ENCODE data around the gene ZNF41.

The ZNF41 gene

GRCh38 chrX:47482512-47483305 lies at the start of gene ZNF41:
Gene ZNF41 (minus strand): TSS chrX:47483222. CDS start chrX:47467481, 15,741 bp downstream.
- in situ Hi-C loops (cut with MboI; ENCODE audit: low sequenced_read_pairs), result no loop called here

- in situ Hi-C loops (cut with MboI; ENCODE audit: low sequenced_read_pairs), result loop anchor here (25.0 kb wide), 1 partner anchor 507 kb away; no protein-coding TSS in a partner anchor
These were observed 47.0 kb upstream of the ZNF41 start for GRCh38 chrX:47530049-47530448.

- in situ Hi-C loops (cut with MboI; ENCODE audit: low sequenced_read_pairs), result loop anchor here (25.0 kb wide), 1 partner anchor 508 kb away; no protein-coding TSS in a partner anchor
These were observed 46.5 kb upstream of the ZNF41 start for GRCh38 chrX:47529548-47529947.

GRCh38 chrX:47523713-47524166 lies 40.7 kb upstream of the ZNF41 start:
- in situ Hi-C loops (cut with MboI; ENCODE audit: low sequenced_read_pairs), result loop anchor here (25.0 kb wide), 1 partner anchor 311 kb away; the partner anchor contains the start of gene CDK16

- in situ Hi-C loops (cut with MboI; ENCODE audit: low sequenced_read_pairs), result loop anchor here (25.0 kb wide), 1 partner anchor 311 kb away; the partner anchor contains the start of gene CDK16
These were observed 40.3 kb upstream of the ZNF41 start for GRCh38 chrX:47523297-47523696.

- in situ Hi-C loops (cut with MboI; ENCODE audit: low sequenced_read_pairs), result loop anchor here (25.0 kb wide), 1 partner anchor 306 kb away; the partner anchor contains the start of gene CDK16
These were observed 35.1 kb upstream of the ZNF41 start for GRCh38 chrX:47518144-47518543.

GRCh38 chrX:47515941-47516665 lies 33.1 kb upstream of the ZNF41 start:
- in situ Hi-C loops (cut with MboI; ENCODE audit: low sequenced_read_pairs), result loop anchor here (25.0 kb wide), 1 partner anchor 304 kb away; the partner anchor contains the start of gene CDK16

- in situ Hi-C loops (cut with MboI; ENCODE audit: low sequenced_read_pairs), result loop anchor here (25.0 kb wide), 1 partner anchor 302 kb away; the partner anchor contains the start of gene CDK16
These were observed 31.7 kb upstream of the ZNF41 start for GRCh38 chrX:47514533-47515235.

- in situ Hi-C loops (cut with MboI; ENCODE audit: low sequenced_read_pairs), result loop anchor here (25.0 kb wide), 1 partner anchor 301 kb away; the partner anchor contains the start of gene CDK16
These were observed 30.3 kb upstream of the ZNF41 start for GRCh38 chrX:47513034-47513965.

- in situ Hi-C loops (cut with MboI; ENCODE audit: low sequenced_read_pairs), result loop anchor here (25.0 kb wide), 1 partner anchor 300 kb away; the partner anchor contains the start of gene CDK16
These were observed 29.4 kb upstream of the ZNF41 start for GRCh38 chrX:47512383-47512782.

- in situ Hi-C loops (cut with MboI; ENCODE audit: low sequenced_read_pairs), result loop anchor here (25.0 kb wide), 1 partner anchor 295 kb away; the partner anchor contains the start of gene CDK16
These were observed 24.3 kb upstream of the ZNF41 start for GRCh38 chrX:47507153-47507867.

GRCh38 chrX:47503151-47503550 lies 20.1 kb upstream of the ZNF41 start:
- in situ Hi-C loops (cut with MboI; ENCODE audit: low sequenced_read_pairs), result loop anchor here (25.0 kb wide), 1 partner anchor 291 kb away; the partner anchor contains the start of gene CDK16

GRCh38 chrX:47502316-47503125 lies 19.5 kb upstream of the ZNF41 start:
- in situ Hi-C loops (cut with MboI; ENCODE audit: low sequenced_read_pairs), result loop anchor here (25.0 kb wide), 1 partner anchor 290 kb away; the partner anchor contains the start of gene CDK16

GRCh38 chrX:47501226-47502074 lies 18.4 kb upstream of the ZNF41 start:
- in situ Hi-C loops (cut with MboI; ENCODE audit: low sequenced_read_pairs), result loop anchor here (25.0 kb wide), 1 partner anchor 289 kb away; the partner anchor contains the start of gene CDK16

GRCh38 chrX:47500554-47500953 lies 17.5 kb upstream of the ZNF41 start:
- in situ Hi-C loops (cut with MboI; ENCODE audit: low sequenced_read_pairs), result loop anchor here (25.0 kb wide), 1 partner anchor 288 kb away; the partner anchor contains the start of gene CDK16

- in situ Hi-C loops (cut with MboI; ENCODE audit: low sequenced_read_pairs), result no loop called here
These were observed 16.3 kb upstream of the ZNF41 start for GRCh38 chrX:47499293-47499692.

- in situ Hi-C loops (cut with MboI; ENCODE audit: low sequenced_read_pairs), result no loop called here
These were observed 15.4 kb upstream of the ZNF41 start for GRCh38 chrX:47498411-47498810.

Data from HL-60/S4 (cell line).